HepG2 (cell line): Measurements from ENCODE around the gene NDUFS2. TPM values are rescaled to one million over a fixed set of nuclear protein-coding genes. Genes with fewer than 3 reads are reported as not detected.

ENCODE experiments used
- AGO2 ChIP-seq: fragments of 200-400 bp; formaldehyde crosslinking; optimal IDR thresholded peaks from 2 replicates; pipeline ENCODE3; 2017; ENCODE audit warnings: mild to moderate bottlenecking, low read depth, low read length, moderate library complexity
- ATF5 ChIP-seq: sonication (generic); formaldehyde crosslinking; IDR thresholded peaks from 2 replicates; pipeline ENCODE4 v1.4.0; 2020; ENCODE audit warnings: mild to moderate bottlenecking, low read depth, missing genetic modification reagents
- ATM ChIP-seq: fragments of 450-650 bp; IDR thresholded peaks from 2 replicates; pipeline ENCODE4 v1.7.1; 2017; ENCODE audit warnings: mild to moderate bottlenecking, borderline replicate concordance
- CCDC6 ChIP-seq: sonication (generic); formaldehyde crosslinking; IDR thresholded peaks from 2 replicates; pipeline ENCODE4 v1.8.1; 2022; ENCODE audit warnings: mild to moderate bottlenecking, missing genetic modification reagents, moderate library complexity
- E2F2 ChIP-seq: sonication (generic); formaldehyde crosslinking; IDR thresholded peaks from 2 replicates; pipeline ENCODE4 v1.4.0; 2020; ENCODE audit warnings: missing genetic modification reagents, borderline replicate concordance
- MAZ ChIP-seq, 2 experiments: sonication (generic) in 1 of 2; formaldehyde crosslinking in 1 of 2; IDR thresholded peaks; 2 replicates each; pipeline versions ENCODE4 v1.5.0 to v1.6.1; 2012 to 2020; ENCODE audit warnings: low read depth in 2 of 2, mild to moderate bottlenecking in 2 of 2, borderline replicate concordance in 1 of 2, improper control_type of control experiment in 1 of 2, low read length in 1 of 2, missing genetic modification reagents in 1 of 2, moderate library complexity in 1 of 2
- MXD4 ChIP-seq: IDR thresholded peaks from 2 replicates; pipeline ENCODE4 v1.6.1; 2016; ENCODE audit warnings: mild to moderate bottlenecking, missing biosample characterization, missing genetic modification reagents
- NCOA1 ChIP-seq: sonication (generic); formaldehyde crosslinking; IDR thresholded peaks from 2 replicates; pipeline ENCODE4 v1.9.0; 2021; ENCODE audit warnings: missing genetic modification reagents
- RARG ChIP-seq: sonication (generic); formaldehyde crosslinking; IDR thresholded peaks from 2 replicates; pipeline ENCODE4 v1.4.0; 2020; ENCODE audit warnings: low read depth, mild to moderate bottlenecking, missing genetic modification reagents
- TEAD2 ChIP-seq: sonication (generic); formaldehyde crosslinking; IDR thresholded peaks from 2 replicates; pipeline ENCODE4 v1.9.0; 2021; ENCODE audit warnings: missing genetic modification reagents
- YEATS2 ChIP-seq: sonication (generic); formaldehyde crosslinking; IDR thresholded peaks from 2 replicates; pipeline ENCODE4 v1.4.0; 2020; ENCODE audit warnings: missing genetic modification reagents, borderline replicate concordance
- ZNF20 ChIP-seq: sonication (generic); formaldehyde crosslinking; IDR thresholded peaks from 2 replicates; pipeline ENCODE4 v1.4.0; 2020; ENCODE audit warnings: mild to moderate bottlenecking, moderate library complexity, missing genetic modification reagents
- ZNF274 ChIP-seq: sonication (generic); formaldehyde crosslinking; IDR thresholded peaks from 2 replicates; pipeline ENCODE4 v1.5.1; 2020; ENCODE audit warnings: mild to moderate bottlenecking, missing genetic modification reagents
- ZNF282 ChIP-seq: fragments of 450-650 bp; IDR thresholded peaks from 2 replicates; pipeline ENCODE4 v1.6.1; 2018; ENCODE audit not compliant: partially characterized antibody
- ZNF660 ChIP-seq: sonication (generic); formaldehyde crosslinking; IDR thresholded peaks from 2 replicates; pipeline ENCODE4 v1.5.1; 2020; ENCODE audit warnings: mild to moderate bottlenecking, low read depth, missing genetic modification reagents, borderline replicate concordance
- ZNF7 ChIP-seq: IDR thresholded peaks from 2 replicates; pipeline ENCODE4 v1.6.1; 2016; ENCODE audit warnings: missing biosample characterization, missing genetic modification reagents
- ZNF713 ChIP-seq: sonication (generic); formaldehyde crosslinking; IDR thresholded peaks from 2 replicates; pipeline ENCODE4 v1.4.0; 2020; ENCODE audit warnings: mild to moderate bottlenecking, missing genetic modification reagents
- ZNF839 ChIP-seq: sonication (generic); formaldehyde crosslinking; IDR thresholded peaks from 2 replicates; pipeline ENCODE4 v1.4.0; 2020; ENCODE audit warnings: missing genetic modification reagents, mild to moderate bottlenecking, borderline replicate concordance
- polyA plus RNA-seq, 8 experiments: library from polyadenylated mRNA; depleted of rRNA in 3 of 8; stranded (reverse) in 7 of 8; unstranded in 1 of 8; fragments of >200 nt; fragmentation: Illumina TruSeq in 4 of 8; extraction: Trizol in 4 of 8; gene quantifications; 2 replicates each; pipeline versions ENCODE4 v1.2.1 to v1.2.3, GENCODE V29; 2011 to 2016; ENCODE audit warnings: low read depth in 4 of 8, missing spikeins in 1 of 8, mixed read lengths in 1 of 8; ENCODE audit not compliant: insufficient read depth in 1 of 8
- total RNA-seq, 5 experiments: library from RNA; depleted of rRNA; stranded (reverse); fragments of >200 nt; fragmentation: Illumina TruSeq; extraction: Trizol; gene quantifications; 2 replicates each; pipeline ENCODE4 v1.2.3, GENCODE V29; 2016; ENCODE audit warnings: low read depth in 1 of 5
- TF ChIP-seq, protein P1 (sequence below), 2 experiments: IDR thresholded peaks; 2 replicates each; pipeline ENCODE4 v1.6.1; 2011 to 2012; ENCODE audit warnings: low read length in 2 of 2, borderline replicate concordance in 1 of 2, low read depth in 1 of 2, mild to moderate bottlenecking in 1 of 2, moderate library complexity in 1 of 2
- TF ChIP-seq, protein P2 (sequence below): fragments of 450-650 bp; IDR thresholded peaks from 2 replicates; pipeline ENCODE4 v1.6.1; 2017; ENCODE audit warnings: mild to moderate bottlenecking

Gene NDUFS2
- total and polyA plus RNA-seq, 2 of the 13 experiments (the other 11 are each of a cell fraction or from before 2014, with no cell fraction given) = 89.9 to 118 TPM

- TF ChIP-seq ATM (no peak), TEAD2 (CRISPR knock-in tag) (no peak), NCOA1 (CRISPR knock-in tag) (no peak), ZNF713 (CRISPR knock-in tag) (no peak), MAZ (IDR thresholded peaks at IDR 0.05; ENCODE audit: borderline replicate concordance, low read depth, low read length) (no peak; the same call in 1 of the 2 replicates), MAZ (CRISPR knock-in tag; IDR thresholded peaks at IDR 0.05; ENCODE audit: low read depth) (no peak), ZNF274 (CRISPR knock-in tag) (no peak), AGO2 (peak; percentile 90), CCDC6 (CRISPR knock-in tag) (no peak), E2F2 (no peak), RARG (CRISPR knock-in tag) (no peak), ZNF660 (CRISPR knock-in tag) (no peak), ATF5 (CRISPR knock-in tag) (no peak), ZNF839 (no peak), ZNF20 (no peak), MXD4 (CRISPR knock-in tag) (no peak), ZNF282 (no peak), ZNF7 (CRISPR knock-in tag) (no peak), YEATS2 (CRISPR knock-in tag) (peak; percentile 56)
- TF ChIP-seq, protein P1, sequence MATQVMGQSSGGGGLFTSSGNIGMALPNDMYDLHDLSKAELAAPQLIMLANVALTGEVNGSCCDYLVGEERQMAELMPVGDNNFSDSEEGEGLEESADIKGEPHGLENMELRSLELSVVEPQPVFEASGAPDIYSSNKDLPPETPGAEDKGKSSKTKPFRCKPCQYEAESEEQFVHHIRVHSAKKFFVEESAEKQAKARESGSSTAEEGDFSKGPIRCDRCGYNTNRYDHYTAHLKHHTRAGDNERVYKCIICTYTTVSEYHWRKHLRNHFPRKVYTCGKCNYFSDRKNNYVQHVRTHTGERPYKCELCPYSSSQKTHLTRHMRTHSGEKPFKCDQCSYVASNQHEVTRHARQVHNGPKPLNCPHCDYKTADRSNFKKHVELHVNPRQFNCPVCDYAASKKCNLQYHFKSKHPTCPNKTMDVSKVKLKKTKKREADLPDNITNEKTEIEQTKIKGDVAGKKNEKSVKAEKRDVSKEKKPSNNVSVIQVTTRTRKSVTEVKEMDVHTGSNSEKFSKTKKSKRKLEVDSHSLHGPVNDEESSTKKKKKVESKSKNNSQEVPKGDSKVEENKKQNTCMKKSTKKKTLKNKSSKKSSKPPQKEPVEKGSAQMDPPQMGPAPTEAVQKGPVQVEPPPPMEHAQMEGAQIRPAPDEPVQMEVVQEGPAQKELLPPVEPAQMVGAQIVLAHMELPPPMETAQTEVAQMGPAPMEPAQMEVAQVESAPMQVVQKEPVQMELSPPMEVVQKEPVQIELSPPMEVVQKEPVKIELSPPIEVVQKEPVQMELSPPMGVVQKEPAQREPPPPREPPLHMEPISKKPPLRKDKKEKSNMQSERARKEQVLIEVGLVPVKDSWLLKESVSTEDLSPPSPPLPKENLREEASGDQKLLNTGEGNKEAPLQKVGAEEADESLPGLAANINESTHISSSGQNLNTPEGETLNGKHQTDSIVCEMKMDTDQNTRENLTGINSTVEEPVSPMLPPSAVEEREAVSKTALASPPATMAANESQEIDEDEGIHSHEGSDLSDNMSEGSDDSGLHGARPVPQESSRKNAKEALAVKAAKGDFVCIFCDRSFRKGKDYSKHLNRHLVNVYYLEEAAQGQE (IDR thresholded peaks at IDR 0.05; ENCODE audit: borderline replicate concordance in 1 of 2, low read depth in 1 of 2, low read length in 2 of 2) = 0 out of 4 replicates have a peak, but pooled peaks of 1 of the 2 experiments have one; percentile 64
- TF ChIP-seq, protein P2, sequence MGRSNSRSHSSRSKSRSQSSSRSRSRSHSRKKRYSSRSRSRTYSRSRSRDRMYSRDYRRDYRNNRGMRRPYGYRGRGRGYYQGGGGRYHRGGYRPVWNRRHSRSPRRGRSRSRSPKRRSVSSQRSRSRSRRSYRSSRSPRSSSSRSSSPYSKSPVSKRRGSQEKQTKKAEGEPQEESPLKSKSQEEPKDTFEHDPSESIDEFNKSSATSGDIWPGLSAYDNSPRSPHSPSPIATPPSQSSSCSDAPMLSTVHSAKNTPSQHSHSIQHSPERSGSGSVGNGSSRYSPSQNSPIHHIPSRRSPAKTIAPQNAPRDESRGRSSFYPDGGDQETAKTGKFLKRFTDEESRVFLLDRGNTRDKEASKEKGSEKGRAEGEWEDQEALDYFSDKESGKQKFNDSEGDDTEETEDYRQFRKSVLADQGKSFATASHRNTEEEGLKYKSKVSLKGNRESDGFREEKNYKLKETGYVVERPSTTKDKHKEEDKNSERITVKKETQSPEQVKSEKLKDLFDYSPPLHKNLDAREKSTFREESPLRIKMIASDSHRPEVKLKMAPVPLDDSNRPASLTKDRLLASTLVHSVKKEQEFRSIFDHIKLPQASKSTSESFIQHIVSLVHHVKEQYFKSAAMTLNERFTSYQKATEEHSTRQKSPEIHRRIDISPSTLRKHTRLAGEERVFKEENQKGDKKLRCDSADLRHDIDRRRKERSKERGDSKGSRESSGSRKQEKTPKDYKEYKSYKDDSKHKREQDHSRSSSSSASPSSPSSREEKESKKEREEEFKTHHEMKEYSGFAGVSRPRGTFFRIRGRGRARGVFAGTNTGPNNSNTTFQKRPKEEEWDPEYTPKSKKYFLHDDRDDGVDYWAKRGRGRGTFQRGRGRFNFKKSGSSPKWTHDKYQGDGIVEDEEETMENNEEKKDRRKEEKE = no peak
These were observed 42.9 kb upstream of the NDUFS2 start, which contains the start of gene USP21 (continued) for GRCh38 chr1:161159087-161159912.
